Raji (cell line): Measurements from ENCODE around the gene ZNF683.

Experiments
- POLR2A ChIP-seq: IDR thresholded peaks from 2 replicates; pipeline ENCODE4 v1.6.1; 2011; ENCODE audit warnings: low read depth, low read length, control low read depth; ENCODE audit not compliant: insufficient read depth

ZNF683 gene

GRCh38 chr1:26399034-26399433 is 26.5 kb upstream of the ZNF683 start:
- TF ChIP-seq POLR2A = no peak

GRCh38 chr1:26395754-26396153 is 23.2 kb upstream of the ZNF683 start:
- TF ChIP-seq POLR2A = no peak

GRCh38 chr1:26391450-26391849 is 18.9 kb upstream of the ZNF683 start:
- TF ChIP-seq POLR2A = no peak

GRCh38 chr1:26389604-26390247 is 17.2 kb upstream of the ZNF683 start:
- no peak for TF ChIP-seq POLR2A

GRCh38 chr1:26388791-26389445 is 16.4 kb upstream of the ZNF683 start:
- no peak for TF ChIP-seq POLR2A

- no peak for TF ChIP-seq POLR2A
Observed at GRCh38 chr1:26387447-26387846, 14.9 kb upstream of the ZNF683 start.

- TF ChIP-seq POLR2A = no peak
Observed at GRCh38 chr1:26384076-26384475, 11.5 kb upstream of the ZNF683 start.

GRCh38 chr1:26378879-26379251 is 6.3 kb upstream of the ZNF683 start:
- TF ChIP-seq POLR2A = no peak

GRCh38 chr1:26378088-26378878 is 5.7 kb upstream of the ZNF683 start:
- TF ChIP-seq POLR2A = no peak

GRCh38 chr1:26376050-26376449 is 3.5 kb upstream of the ZNF683 start:
- no peak for TF ChIP-seq POLR2A

GRCh38 chr1:26375081-26375480 is 2.5 kb upstream of the ZNF683 start:
- no peak for TF ChIP-seq POLR2A

GRCh38 chr1:26373789-26374188 is 1.2 kb upstream of the ZNF683 start:
- TF ChIP-seq POLR2A = no peak

GRCh38 chr1:26373281-26373680 is 731 bp upstream of the ZNF683 start:
- no peak for TF ChIP-seq POLR2A

- no peak for TF ChIP-seq POLR2A
Observed at GRCh38 chr1:26372039-26372438, 511 bp downstream of the ZNF683 start.

GRCh38 chr1:26370591-26371382 is 1.8 kb downstream of the ZNF683 start:
- TF ChIP-seq POLR2A = no peak
